Right lobe of liver (tissue), 4 donors: Measurements from ENCODE around the gene ADAMTS2.

ENCODE experiments used
- CTCF ChIP-seq, 4 donors: fragments of 200-600 bp in 3 of 4; fragments of 450-650 bp in 1 of 4; IDR thresholded peaks; one replicate each; pipeline versions ENCODE4 v1.5.1 to v1.8.0; 2016 to 2022; ENCODE audit warnings: antibody characterized with exemption in 4 of 4, mild to moderate bottlenecking in 2 of 4
- POLR2A ChIP-seq: fragments of 450-650 bp; IDR thresholded peaks from one replicate; pipeline ENCODE4 v1.6.1; 2017; ENCODE audit warnings: antibody characterized with exemption, mild to moderate bottlenecking
- donor health status: DM: no; HTN: no; CAD: no.
- donor health status: DM: no; HTN: no; CAD: no.
- donor health status: DM: no; HTN: yes; CAD: no.

GRCh38 chr5:179267071-179267670 is 78.1 kb downstream of the ADAMTS2 start:
- TF ChIP-seq CTCF (IDR thresholded peaks at IDR 0.05) (no peak), POLR2A (no peak)
